ENCODE measurements around the gene YAF2. TPM values are rescaled to one million over a fixed set of nuclear protein-coding genes. Genes with fewer than 3 reads are reported as not detected.
"Not testable (repeated sequence)": the region's sequence is repeated elsewhere in the genome, so short reads cannot be mapped to it uniquely, and the experiment has no call there.

YAF2 gene
- total RNA-seq, 1 donor from 2014 or later = 43.3 TPM

DNA sequence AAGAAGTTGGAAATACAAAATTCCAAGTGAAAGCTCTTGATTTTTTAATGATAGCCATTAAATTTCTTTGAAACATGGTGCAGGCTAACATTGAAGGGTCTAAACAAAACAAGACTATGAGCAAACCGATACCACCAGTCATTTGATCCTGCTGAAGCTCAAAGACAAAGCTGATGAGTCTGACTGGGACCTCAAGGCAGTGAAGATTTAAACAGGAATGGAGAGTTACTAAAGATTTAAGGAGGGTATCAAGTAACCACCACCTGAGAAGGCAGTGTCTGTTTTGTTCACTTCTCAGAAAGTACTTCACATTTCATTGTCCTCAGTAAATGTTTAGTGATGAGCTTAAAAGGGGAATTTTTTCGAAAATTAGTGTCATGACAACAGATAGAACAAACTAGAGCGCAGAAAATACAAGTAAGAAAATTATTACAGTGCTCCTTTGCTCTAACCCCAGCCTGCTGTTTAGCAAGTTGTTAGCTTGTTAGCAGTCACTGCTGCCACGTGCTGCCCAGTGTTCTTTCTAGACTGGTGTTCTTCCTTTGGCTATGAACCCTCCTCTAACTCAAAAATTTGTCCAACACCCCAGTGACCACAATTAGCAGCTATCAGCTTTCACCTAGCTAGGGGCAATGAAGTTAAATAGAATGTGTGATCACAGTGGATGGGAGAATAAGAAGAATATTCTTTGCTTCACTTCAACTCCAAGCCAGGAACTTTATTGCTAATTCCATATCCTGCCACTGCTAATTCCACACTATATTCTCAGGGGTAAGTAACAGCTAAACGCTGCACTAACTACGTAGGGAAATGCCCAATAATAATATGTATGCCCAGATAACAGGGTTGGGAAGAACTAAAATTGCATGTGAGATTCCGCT, 41.1 kb downstream of the YAF2 start:
- no peak for DNase-seq (ENCODE audit: low spot score)

DNA sequence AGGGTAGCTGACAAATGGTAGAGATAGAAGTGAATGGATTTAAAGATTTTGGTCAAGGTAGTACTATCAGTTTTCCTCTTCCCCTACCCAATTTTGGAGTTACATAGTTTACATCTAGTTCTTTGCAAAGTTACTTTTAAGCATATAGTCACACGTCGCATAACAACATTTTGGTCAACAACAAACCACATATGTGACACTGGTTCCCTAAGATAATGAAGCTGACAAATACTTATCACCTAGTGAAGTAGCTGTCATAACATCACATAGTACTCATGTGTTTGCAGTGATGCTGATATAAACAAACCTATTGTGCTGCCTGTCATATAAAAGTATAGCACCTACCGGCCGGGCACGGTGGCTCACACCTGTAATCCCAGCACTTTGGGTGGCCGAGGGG, 45.4 kb downstream of the YAF2 start:
- DNase-seq (ENCODE audit: low spot score) = no peak

- DNase-seq (ENCODE audit: low spot score) = no peak
These were observed 45.8 kb downstream of the YAF2 start for GRCh38 chr12:42192258-42192657.

DNA sequence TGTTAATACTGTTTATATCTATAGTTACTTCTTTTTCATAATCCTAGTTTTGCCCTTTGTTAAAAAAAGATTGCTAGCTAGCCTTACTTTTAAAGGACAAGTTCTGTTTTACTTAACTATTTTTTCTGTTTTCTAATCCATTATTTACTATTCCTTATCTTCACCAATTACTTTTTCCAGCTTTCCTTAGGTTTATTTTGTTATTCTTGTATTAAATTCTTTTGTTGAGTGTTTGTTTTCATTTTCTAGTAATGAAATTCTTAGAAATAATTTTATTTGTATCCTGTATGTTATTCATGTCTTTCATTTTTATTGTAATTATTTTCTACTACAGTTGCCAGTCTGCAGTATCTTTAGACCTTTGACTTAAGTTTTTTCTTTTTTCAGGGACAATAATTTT, 47.7 kb downstream of the YAF2 start:
- no peak for DNase-seq (ENCODE audit: low spot score)

DNA sequence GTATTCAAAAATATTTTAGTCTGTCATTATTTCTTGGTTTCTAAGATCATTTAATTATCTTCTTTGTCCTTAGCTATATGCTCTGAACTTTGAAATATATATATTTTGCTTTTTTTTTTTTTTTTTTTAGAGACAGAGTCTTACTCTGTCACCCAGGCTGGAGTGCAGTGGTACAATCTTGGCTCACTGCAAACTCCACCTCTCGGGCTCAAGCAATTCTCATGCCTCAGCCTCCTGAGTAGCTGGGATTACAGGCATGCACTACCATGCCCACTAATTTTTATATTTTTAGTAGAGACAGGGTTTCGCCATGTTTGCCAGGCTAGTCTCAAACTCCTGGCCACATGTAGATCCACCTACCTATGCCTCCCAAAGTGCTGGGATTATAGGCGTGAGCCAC, 49.8 kb downstream of the YAF2 start:
- not testable (repeated sequence) for DNase-seq (ENCODE audit: low spot score)

GRCh38 chr12:42187799-42188198, 50.2 kb downstream of the YAF2 start:
- DNase-seq (ENCODE audit: low spot score) = no peak

GRCh38 chr12:42186793-42187192, 51.3 kb downstream of the YAF2 start:
- DNase-seq (ENCODE audit: low spot score) = no peak

GRCh38 chr12:42182394-42182793, 55.7 kb downstream of the YAF2 start:
- DNase-seq (ENCODE audit: low spot score) = no peak

GRCh38 chr12:42180990-42181596, 57.0 kb downstream of the YAF2 start:
- DNase-seq (ENCODE audit: low spot score) = no peak

- DNase-seq (ENCODE audit: low spot score) = no peak
These were observed 59.9 kb downstream of the YAF2 start for GRCh38 chr12:42178101-42178500.

DNA sequence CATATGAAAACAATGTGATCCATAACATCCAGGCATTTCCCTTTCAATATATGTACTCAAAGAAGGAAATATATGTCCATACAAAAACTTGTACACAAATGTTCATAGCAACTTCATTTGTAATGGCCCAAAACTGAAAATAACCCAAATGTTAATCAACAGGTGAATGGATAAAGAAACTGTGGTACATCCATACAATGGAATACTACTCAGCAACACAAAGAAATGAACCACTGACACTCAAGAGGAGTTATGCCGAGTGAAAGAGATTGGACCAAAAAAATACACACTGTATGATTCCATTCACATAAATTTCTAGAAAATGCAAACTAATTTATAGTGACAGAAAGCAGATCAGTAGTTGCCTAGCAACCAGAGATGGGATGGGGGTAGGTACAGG, 63.1 kb downstream of the YAF2 start:
- DNase-seq (ENCODE audit: low spot score) = no peak

DNA sequence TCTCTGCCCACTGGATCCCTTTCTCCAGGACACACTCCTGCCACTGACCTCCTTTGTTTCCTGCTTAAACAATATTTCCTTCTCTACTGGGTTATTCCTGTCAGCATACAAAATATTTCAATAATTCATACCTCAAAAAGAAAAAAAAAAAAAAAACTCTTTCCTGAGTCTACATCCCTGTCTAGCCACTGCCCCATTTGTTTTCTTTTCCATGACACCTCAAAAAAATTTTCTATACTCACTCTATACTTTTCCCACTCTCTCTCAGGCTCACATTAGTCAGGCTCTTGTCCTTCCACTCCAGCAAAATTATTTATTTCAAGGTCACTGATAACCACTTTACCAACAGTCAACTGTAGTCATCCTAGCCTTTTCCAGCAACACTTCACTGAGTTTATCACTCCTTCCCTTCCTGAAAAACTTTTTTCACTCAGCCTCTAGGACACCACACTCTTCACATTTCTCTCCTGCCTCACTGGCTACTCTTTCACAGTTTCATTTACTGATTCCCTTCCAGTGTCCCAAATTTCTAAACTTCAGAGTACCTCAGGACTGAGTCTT, 64.0 kb downstream of the YAF2 start:
- DNase-seq (ENCODE audit: low spot score) = no peak

DNA sequence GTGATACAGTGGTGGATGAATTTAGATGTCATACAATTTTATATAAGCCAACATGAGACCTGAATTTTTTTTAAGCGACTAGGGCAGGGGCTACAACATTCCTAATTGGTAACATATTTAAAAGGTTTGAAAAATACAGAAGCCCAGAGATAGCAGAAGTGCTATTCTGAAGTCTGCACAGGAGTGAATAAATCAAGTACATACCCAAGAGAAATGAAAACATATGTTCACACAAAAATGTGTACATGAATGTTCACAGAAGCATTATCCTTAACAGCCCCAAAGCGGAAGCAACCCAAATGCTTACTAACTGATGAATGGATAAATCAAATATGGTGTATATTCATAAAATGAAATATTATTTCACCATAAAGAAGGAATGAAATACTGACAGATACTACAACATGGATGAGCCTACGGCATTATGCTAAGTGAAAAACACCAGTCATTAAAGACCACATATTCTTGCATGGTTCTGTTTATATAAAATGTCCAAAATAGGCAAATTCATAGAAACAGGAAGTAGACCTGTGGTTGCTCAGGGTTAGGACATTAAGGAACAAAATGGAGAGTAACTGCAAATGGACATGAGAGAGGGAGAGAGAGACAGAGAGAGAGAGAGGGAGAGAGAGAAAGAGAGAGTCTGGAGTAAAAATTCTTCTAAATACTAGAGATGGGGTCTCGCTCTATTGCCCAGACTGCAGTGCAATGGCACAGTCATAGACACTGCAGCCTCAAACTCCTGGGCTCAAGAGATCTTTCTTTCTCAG, 65.4 kb downstream of the YAF2 start:
- no peak for DNase-seq (ENCODE audit: low spot score)

DNA sequence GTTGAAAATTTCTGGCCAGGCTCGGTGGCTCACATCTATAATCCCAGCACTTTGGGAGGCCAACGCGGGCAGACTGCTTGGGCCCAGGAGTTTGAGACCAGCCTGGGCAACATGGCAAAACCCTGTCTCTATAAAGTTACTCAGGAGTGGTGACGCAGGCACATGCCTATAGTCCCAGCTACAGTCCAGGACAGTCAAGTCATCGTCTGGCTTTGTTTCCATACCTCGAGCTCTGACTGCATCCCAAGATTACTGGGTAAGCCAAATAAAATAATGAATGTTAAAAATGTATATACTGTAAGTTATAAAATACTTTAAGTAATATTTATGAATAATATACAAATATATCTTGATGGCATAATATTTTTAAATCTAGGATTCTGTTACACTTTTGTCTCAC, 70.3 kb downstream of the YAF2 start:
- DNase-seq (ENCODE audit: low spot score) = no peak

DNA sequence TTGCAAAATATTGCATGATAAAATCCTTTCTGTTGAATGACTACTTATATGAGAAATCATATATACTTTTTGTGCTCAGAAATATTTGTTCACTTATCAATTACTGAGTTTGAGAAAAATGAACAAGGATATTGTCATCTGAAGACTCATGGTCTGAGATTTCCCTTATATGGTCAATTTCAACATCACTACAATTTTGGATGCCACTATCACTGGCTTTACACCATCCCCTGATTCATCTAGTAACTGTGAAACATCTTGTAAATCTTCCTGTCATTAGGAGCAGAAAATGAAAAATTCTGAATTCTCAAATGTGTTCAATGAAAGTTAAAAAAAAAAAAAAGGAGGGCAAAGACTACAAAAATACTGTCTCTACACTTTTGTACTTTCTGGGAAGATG, 71.5 kb downstream of the YAF2 start:
- DNase-seq (ENCODE audit: low spot score) = no peak

DNA sequence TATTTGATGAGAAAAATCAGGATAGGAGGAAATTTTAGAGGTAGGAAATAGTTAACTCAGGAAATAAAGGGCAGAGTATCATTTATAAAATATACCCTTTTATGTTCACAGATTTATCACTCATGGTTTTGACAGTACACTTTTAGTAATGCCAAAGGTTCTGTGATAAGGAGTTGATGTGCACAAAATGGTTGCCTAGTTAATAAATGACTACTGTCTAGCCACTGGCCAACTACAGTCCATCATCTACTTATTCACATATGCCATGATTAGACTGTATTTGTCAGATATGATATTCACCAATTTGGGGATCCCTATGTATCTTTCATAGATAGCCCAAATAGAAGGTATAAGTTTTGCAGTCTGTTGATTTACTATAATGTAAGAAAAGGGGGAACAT, 74.1 kb downstream of the YAF2 start:
- no peak for DNase-seq (ENCODE audit: low spot score)

- DNase-seq (ENCODE audit: low spot score) = no peak
These were observed 75.1 kb downstream of the YAF2 start for GRCh38 chr12:42162965-42163364.

- DNase-seq (ENCODE audit: low spot score) = no peak
These were observed 75.9 kb downstream of the YAF2 start for GRCh38 chr12:42162193-42162592.

DNA sequence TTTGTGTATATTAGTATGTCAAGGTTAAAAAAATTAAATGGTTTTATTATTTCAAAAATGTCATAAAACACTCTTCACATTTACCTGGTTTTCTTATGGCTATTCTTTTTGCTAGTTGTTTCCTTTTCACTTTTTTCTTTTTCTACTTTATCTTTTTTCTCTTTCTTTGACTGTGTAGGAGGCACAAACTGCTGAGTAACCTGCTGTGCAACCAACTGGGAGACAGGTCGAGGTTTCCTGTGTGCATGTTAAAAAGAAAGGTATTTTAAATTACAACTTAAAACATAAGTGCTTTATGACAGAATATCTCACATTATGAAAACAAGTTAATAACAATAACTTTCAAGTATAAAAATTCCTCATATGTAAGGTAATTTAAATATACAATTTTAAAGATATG, 76.5 kb downstream of the YAF2 start:
- no peak for DNase-seq (ENCODE audit: low spot score)

- no peak for DNase-seq (ENCODE audit: low spot score)
These were observed 81.8 kb downstream of the YAF2 start for GRCh38 chr12:42156232-42156631.

- no peak for DNase-seq (ENCODE audit: low spot score)
These were observed 92.4 kb downstream of the YAF2 start for GRCh38 chr12:42145552-42146215.

DNA sequence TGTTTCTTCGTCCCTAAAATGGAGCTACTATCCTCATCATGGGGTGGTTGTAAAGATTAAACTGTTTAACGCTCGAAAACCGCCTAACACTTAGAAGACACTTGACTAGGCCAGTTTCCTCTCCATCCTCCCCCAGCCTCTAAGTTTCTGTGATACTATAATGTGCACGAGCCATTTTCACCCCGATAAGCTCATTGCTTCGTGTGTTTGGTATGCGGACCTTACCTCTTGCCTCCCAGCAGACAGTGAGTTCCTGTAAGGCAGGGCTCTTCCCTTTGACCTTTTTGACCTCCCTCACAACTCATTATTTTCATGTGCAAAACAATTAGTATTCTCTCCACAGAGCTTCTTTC, 92.9 kb downstream of the YAF2 start:
- no peak for DNase-seq (ENCODE audit: low spot score)
